ENCODE data around the gene GOPC.

The GOPC gene

GRCh38 chr6:117600008-117600743 is 2.1 kb downstream of the GOPC start:
- no peaks in the 10 kb centered on the region for H3K9me2 ChIP-seq (replicated peaks; ENCODE audit: insufficient read depth, low read length)
- H3K9ac ChIP-seq (ENCODE audit: low read length): peak overlapping the region; percentile 14; the same call in 1 of the 2 replicates
- peaks cover 62% of the 10 kb centered on the region for H3K79me2 ChIP-seq (ENCODE audit: low read length)
- peak overlapping the region; percentile 96 for H3K4me3 ChIP-seq (ENCODE audit: low read length)
- peaks cover 24% of the 10 kb centered on the region for H3K4me1 ChIP-seq (ENCODE audit: low read length)
- H2AFZ ChIP-seq (ENCODE audit: low read length): no peak overlapping the region
- no peak for TF ChIP-seq EZH2 (optimal IDR thresholded peaks at IDR 0.05; ENCODE audit: low read depth, low read length)
- TF ChIP-seq CTCF (IDR thresholded peaks at IDR 0.05; ENCODE audit: low read length): no peak
- TF ChIP-seq EZH2phosphoT487 (IDR thresholded peaks at IDR 0.05; ENCODE audit: low read length): no peak
- H3K9me3 ChIP-seq (replicated peaks; ENCODE audit: insufficient read depth, low read length): no peaks in the 10 kb centered on the region
- no peaks in the 10 kb centered on the region for H4K20me1 ChIP-seq (ENCODE audit: insufficient read depth, low read length)
- no peak overlapping the region for H3K27ac ChIP-seq (ENCODE audit: low read length)
- DNase-seq: peak; percentile 27
- H3K36me3 ChIP-seq (replicated peaks; ENCODE audit: insufficient read depth, low read length): no peaks in the 10 kb centered on the region
- H3F3A ChIP-seq (ENCODE audit: insufficient read depth, low read length): peaks cover 4% of the 10 kb centered on the region; the same call in 1 of the 2 replicates
- peak overlapping the region; percentile 80 for H3K4me2 ChIP-seq (ENCODE audit: low read depth, low read length)
- H3K27me3 ChIP-seq (replicated peaks; ENCODE audit: insufficient read depth, low read length): no peaks in the 10 kb centered on the region

GRCh38 chr6:117597755-117598154 is 4.6 kb downstream of the GOPC start:
- H3K4me2 ChIP-seq (ENCODE audit: low read depth, low read length): no peak overlapping the region
- H3K9me2 ChIP-seq (replicated peaks; ENCODE audit: insufficient read depth, low read length): no peaks in the 10 kb centered on the region
- H2AFZ ChIP-seq (ENCODE audit: low read length): no peak overlapping the region
- peaks cover 5% of the 10 kb centered on the region; the same call in 1 of the 2 replicates for H3K4me1 ChIP-seq (ENCODE audit: low read length)
- H3K27me3 ChIP-seq (replicated peaks; ENCODE audit: insufficient read depth, low read length): no peaks in the 10 kb centered on the region
- no peaks in the 10 kb centered on the region for H4K20me1 ChIP-seq (ENCODE audit: insufficient read depth, low read length)
- H3F3A ChIP-seq (ENCODE audit: insufficient read depth, low read length): no peaks in the 10 kb centered on the region; the same call in 1 of the 2 replicates
- H3K9me3 ChIP-seq (replicated peaks; ENCODE audit: insufficient read depth, low read length): no peaks in the 10 kb centered on the region
- DNase-seq: no peak
- TF ChIP-seq CTCF (IDR thresholded peaks at IDR 0.05; ENCODE audit: low read length) (no peak), EZH2 (optimal IDR thresholded peaks at IDR 0.05; ENCODE audit: low read depth, low read length) (no peak), EZH2phosphoT487 (IDR thresholded peaks at IDR 0.05; ENCODE audit: low read length) (no peak)
- no peak overlapping the region for H3K27ac ChIP-seq (ENCODE audit: low read length)
- no peak overlapping the region for H3K9ac ChIP-seq (ENCODE audit: low read length)
- no peaks in the 10 kb centered on the region for H3K36me3 ChIP-seq (replicated peaks; ENCODE audit: insufficient read depth, low read length)
- no peak overlapping the region for H3K4me3 ChIP-seq (ENCODE audit: low read length)
- H3K79me2 ChIP-seq (ENCODE audit: low read length): peaks cover 86% of the 10 kb centered on the region

- peaks cover 88% of the 10 kb centered on the region for H3K79me2 ChIP-seq (ENCODE audit: low read length)
- H3K4me2 ChIP-seq (ENCODE audit: low read depth, low read length): no peak overlapping the region
- no peak overlapping the region for H2AFZ ChIP-seq (ENCODE audit: low read length)
- peaks cover 5% of the 10 kb centered on the region; the same call in 1 of the 2 replicates for H3K4me1 ChIP-seq (ENCODE audit: low read length)
- H3K9ac ChIP-seq (ENCODE audit: low read length): no peak overlapping the region
- H3K27me3 ChIP-seq (replicated peaks; ENCODE audit: insufficient read depth, low read length): no peaks in the 10 kb centered on the region
- H3K27ac ChIP-seq (ENCODE audit: low read length): no peak overlapping the region
- H4K20me1 ChIP-seq (ENCODE audit: insufficient read depth, low read length): no peaks in the 10 kb centered on the region
- DNase-seq: no peak
- no peak overlapping the region for H3K4me3 ChIP-seq (ENCODE audit: low read length)
- H3F3A ChIP-seq (ENCODE audit: insufficient read depth, low read length): no peaks in the 10 kb centered on the region; the same call in 1 of the 2 replicates
- TF ChIP-seq EZH2phosphoT487 (IDR thresholded peaks at IDR 0.05; ENCODE audit: low read length): no peak
- TF ChIP-seq EZH2 (optimal IDR thresholded peaks at IDR 0.05; ENCODE audit: low read depth, low read length): no peak
- no peak for TF ChIP-seq CTCF (IDR thresholded peaks at IDR 0.05; ENCODE audit: low read length)
- no peaks in the 10 kb centered on the region for H3K9me3 ChIP-seq (replicated peaks; ENCODE audit: insufficient read depth, low read length)
- H3K36me3 ChIP-seq (replicated peaks; ENCODE audit: insufficient read depth, low read length): no peaks in the 10 kb centered on the region
- H3K9me2 ChIP-seq (replicated peaks; ENCODE audit: insufficient read depth, low read length): no peaks in the 10 kb centered on the region
Measured at GRCh38 chr6:117595099-117595923, 7.0 kb downstream of the GOPC start.

Data from MM.1S (cell line).